NCI-H1417 (cell line): ENCODE measurements around the gene LHFPL4.
"Not testable (repeated sequence)": the region's sequence is repeated elsewhere in the genome, so short reads cannot be mapped to it uniquely, and the experiment has no call there.

Experiments
- DNase-seq, 3 experiments: peaks; one replicate each; lab custom pipeline; 2025; lab: John Stamatoyannopoulos, UW

Gene LHFPL4

GRCh38 chr3:9553021-9553947 lies at the start of gene LHFPL4:
TSS of gene LHFPL4 (minus strand) at chr3:9553822. CDS start at chr3:9552679, 1,143 bp downstream.
- peak; percentile 27 to 49 (median 28) for DNase-seq

- DNase-seq = no peak
These were observed 49.0 kb upstream of the LHFPL4 start for GRCh38 chr3:9602620-9603019.

DNA sequence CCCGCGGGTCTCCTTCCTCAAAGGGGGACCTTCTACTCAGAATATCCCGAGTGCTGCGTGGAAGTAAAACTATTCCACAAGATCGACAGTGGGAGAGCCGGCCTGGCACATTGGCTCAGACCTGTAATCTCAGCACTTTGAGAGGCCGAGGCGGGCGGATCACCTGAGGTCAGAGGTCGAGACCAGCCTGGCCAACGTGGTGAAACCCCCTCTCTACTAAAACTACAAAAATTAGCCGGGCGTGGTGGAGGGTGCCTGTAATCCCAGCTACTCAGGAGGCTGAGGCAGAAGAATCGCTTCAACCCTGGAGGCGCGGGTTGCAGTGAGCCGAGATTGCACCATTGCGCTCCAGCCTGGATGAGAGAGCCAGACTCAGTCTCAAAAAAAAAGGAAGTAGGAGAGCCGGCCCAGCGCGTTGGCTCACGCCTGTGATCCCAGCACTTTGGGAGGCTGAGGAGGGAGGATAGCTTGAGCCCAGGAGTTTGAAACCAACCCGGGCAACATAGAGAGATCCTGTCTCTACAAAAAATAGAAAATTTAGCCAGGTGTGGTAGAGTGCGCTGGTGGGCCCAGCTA lies 47.5 kb upstream of the LHFPL4 start:
- DNase-seq = not testable (repeated sequence)

DNA sequence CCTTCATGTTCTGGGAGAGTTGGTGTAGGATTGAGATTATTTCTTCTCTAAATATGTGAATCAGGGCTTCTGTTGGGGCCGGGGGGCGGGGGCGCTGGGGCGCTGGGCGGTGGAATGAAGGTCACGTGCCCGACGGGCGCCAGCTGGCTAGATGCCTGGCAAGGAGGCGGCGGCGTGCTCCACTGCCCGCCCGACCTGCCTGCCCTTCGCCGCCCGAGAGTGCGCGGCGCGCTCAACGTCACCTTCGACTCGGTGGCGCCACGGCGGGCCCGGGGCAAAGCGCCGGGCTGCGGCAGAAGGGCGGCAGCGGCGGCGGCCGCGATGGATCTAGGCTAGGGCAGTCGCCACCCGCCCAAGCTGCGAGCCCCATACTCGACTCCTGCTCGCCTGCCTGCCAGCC lies 47.0 kb upstream of the LHFPL4 start:
- peak in 2 of 3 experiments; percentile 28 to 53 for DNase-seq

DNA sequence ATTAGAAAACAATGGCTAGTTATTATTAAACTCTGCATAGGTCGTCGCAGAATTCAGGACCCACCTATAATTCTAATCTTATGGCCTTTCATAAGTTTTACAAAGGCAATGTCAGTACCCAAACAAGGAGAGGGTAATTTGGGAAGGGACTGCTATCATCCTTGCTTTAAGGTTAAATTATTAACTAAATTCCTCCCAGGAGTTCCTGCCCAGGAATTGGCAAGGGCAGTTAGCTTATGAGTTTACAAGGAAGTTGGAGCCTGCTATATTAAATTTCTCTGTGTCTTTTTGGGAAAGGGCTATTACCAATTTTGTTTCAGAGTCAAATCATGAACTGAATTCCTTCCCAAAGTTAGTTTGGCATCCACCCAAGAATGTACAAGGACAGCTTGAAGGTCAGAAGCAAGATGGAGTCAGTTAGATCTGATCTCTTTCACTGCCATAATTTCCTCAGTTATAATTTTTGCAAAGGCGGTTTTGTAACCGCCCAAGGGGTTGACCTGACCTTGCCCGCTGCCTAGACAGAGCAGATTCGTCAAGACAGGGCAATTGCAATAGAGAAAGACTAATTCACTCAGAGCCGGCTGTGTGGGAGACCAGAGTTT lies 45.3 kb upstream of the LHFPL4 start:
- DNase-seq = no peak

GRCh38 chr3:9595877-9596276 lies 42.3 kb upstream of the LHFPL4 start:
- DNase-seq = no peak

DNA sequence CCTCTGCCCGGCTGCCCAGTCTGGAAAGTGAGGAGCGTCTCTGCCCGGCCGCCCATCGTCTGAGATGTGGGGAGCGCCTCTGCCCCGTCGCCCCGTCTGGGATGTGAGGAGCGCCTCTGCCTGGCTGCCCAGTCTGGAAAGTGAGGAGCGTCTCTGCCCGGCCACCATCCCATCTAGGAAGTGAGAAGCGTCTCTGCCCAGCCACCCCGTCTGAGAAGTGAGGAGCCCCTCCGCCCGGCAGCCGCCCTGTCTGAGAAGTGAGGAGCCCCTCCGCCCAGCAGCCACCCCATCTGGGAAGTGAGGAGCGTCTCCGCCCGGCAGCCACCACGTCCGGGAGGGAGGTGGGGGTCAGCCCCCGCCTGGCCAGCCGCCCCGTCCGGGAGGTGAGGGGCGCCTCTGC lies 38.2 kb upstream of the LHFPL4 start:
- DNase-seq = not testable (repeated sequence)

DNA sequence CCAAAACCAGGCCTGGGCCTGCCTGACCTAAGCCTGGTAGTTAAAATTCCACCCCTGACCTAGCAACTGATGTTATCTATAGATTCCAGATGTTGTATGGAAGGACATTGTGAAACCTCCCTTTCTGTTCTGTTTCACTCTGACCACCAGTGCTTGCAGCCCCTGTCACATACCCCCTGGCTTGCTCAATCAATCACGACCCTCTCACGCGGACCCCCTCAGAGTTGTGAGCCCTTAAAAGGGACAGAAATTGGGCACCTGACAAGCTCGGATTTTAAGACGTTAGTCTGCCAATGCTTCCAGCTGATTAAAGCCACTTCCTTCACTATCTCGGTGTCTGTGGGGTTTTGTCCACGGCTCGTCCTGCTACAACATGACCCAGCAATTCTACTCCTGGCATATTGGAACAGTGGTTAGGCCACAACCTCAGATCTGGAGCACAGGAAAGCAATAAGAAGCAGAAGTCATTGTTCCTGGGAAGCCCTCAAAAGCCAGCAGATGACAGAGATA lies 36.7 kb upstream of the LHFPL4 start:
- DNase-seq = no peak

DNA sequence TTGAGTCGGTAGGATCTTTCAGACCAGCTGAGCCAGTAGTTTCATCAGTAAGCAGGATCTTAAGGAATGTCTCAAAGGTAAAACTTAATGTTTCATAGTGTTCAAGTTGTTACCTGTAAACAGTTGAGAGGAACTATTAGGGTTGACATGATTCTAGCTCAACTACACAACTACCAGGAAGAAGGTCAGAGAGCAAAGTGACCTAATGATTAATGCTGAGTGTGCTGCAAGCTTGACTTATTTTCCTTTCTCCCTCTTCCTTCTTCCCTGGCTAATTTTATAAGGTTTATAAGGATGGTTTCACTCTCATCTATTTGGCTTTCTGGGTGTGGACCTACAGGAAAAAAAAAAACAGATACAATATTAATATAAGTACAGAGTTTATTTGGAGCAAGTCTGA lies 30.2 kb upstream of the LHFPL4 start:
- DNase-seq = no peak

DNA sequence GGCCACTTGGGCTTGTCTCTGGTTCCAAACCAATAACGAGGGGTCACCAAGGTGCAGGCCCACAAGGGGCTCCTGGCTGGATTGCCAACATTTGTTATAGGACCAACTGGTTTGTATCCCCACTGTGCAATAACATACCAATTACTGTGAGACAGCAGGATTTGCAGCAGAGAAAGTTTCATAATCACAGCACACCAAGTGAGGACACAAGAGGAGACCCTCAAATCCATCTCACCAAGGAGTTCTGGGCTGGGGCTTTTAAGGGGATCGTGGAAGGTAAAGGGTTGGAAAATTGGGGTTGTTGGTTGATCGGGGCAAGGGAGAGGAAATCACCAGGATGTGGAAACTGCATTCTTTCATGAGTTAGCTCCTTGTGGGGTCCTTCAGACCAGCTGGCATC lies 29.7 kb upstream of the LHFPL4 start:
- no peak for DNase-seq

DNA sequence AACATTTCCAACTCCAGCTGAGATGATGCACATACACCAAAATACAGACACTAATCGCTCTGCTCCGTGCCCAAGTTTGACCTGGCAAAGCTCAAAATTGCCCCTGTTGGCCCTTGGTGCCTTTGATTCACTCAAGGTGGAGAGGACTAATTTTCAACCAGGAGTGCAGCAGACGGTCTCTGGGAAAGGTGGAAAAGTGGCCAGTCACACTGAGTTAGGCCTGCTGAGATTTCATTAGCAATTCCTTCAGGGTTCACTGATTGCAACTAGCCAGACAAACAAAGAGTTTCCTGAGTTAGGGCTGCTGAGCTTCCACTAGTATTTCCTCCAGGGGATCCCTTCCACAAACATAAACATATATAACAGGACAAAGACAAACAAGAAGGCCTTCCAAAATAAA lies 28.7 kb upstream of the LHFPL4 start:
- DNase-seq = no peak

GRCh38 chr3:9581742-9582141 lies 28.1 kb upstream of the LHFPL4 start:
- DNase-seq = no peak

- DNase-seq = no peak
These were observed 15.4 kb upstream of the LHFPL4 start for GRCh38 chr3:9569054-9569453.

GRCh38 chr3:9565316-9565715 lies 11.7 kb upstream of the LHFPL4 start:
- DNase-seq = no peak

- no peak for DNase-seq
These were observed 10.2 kb upstream of the LHFPL4 start for GRCh38 chr3:9563851-9564250.

DNA sequence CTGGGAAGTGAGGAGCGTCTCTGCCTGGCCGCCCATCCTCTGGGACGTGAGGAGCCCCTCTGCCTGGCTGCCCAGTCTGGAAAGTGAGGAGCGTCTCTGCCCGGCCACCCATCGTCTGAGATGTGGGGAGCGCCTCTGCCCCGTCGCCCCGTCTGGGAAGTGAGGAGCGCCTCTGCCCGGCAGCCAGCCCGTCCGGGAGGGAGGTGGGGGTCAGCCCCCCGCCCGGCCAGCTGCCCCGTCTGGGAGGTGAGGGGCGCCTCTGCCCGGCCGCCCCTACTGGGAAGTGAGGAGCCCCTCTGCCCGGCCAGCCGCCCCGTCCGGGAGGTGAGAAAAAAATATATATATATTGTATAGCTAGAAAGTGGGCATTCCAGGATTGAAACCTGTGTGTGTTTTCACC lies 6.4 kb upstream of the LHFPL4 start:
- DNase-seq = not testable (repeated sequence)

DNA sequence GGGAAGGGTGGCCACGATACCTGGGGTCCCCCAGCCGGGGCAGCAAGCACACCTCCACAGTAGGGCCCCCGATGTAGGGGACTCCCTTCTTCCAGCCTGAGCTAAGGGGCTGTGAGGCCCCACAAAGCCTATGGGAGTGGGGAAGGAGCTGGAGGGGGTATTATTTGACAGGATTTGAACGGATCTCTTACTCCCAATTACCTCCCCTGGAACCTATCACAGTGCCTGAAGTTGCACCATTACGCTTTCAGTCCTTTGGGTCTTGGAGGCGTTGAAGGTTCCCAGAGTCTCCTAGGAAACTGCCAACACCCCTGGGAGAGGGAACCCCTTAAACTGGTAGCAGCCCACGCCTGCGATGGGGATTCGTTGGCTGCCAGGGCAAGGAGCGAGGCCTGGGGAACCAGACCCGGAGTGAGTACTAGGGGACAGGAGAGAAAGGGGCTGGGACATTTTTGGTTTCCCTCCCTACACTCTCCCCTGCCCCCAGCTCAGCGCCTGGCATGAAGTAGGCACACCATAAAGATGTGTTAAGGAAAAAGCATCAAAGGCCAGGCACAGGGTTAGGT lies 409 bp upstream of the LHFPL4 start:
- DNase-seq = peak in 1 of 3 experiments; percentile 40

DNA sequence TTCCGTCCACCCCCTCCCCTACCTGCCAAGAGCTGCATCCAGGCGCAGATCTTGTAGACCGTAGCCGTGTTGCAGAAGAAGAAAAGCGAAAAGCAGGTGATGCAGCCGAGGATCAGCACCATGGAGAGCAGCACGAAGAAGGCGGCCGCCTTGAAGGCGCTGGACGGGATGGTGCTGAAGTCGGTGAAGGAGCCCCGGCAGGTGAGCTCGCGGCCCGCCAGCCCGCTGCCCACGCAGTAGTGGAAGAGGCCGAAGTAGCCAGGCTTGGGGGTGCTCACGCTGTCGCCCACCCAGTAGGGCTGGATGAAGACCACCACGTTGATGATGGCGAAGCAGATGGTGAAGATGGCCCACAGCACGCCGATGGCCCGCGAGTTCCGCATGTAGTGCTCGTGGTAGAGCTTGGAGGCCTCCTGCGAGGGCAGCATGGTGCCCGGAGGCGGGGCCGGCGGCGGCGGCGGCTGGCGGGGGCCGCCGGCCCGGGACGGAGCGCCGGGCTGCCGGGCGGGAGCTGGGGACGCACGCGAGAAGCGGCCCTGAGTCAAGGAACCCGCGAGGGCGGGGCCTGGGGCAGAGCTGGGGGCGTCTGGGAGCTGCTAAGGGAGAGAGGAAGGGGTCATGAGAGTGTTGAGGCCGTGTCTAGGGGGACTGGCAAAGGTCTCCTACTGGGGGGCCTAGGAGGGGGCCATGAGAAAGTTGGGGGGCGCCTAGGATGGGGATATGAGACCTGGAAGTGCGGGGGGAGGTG lies 1.2 kb downstream of the LHFPL4 start:
- peak in 2 of 3 experiments; percentile 9 to 10 for DNase-seq

- DNase-seq = no peak
These were observed 2.6 kb downstream of the LHFPL4 start for GRCh38 chr3:9550999-9551398.

DNA sequence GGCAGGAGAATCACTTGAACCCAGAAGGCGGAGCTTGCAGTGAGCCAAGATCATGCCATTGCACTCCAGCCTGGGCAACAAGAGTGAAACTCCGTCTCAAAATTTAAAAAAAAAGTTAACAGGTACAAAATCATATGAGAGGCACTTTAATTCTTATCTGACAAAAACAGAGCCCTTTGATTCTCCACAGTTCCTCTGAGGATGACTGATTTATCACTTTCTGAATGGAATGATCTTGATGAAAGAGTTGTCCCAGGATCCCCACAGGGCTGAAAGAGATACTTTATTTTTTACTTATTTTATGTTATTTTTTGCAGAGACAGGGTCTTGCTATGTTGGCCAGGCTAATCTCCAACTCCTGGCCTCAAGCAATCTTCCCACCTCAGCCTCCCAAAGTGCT lies 4.0 kb downstream of the LHFPL4 start:
- DNase-seq = no peak

- no peak for DNase-seq
These were observed 4.6 kb downstream of the LHFPL4 start for GRCh38 chr3:9548991-9549390.

GRCh38 chr3:9542182-9542581 lies 11.4 kb downstream of the LHFPL4 start:
- DNase-seq = no peak
